Non-pigmented ciliary epithelial cell (primary cell): ENCODE results near the gene TBC1D22A.

Experiments
- DNase-seq: peaks from one replicate; pipeline ENCODE4 v3.0.0-alpha.2; 2010; ENCODE audit warnings: low read depth

Gene TBC1D22A

DNA sequence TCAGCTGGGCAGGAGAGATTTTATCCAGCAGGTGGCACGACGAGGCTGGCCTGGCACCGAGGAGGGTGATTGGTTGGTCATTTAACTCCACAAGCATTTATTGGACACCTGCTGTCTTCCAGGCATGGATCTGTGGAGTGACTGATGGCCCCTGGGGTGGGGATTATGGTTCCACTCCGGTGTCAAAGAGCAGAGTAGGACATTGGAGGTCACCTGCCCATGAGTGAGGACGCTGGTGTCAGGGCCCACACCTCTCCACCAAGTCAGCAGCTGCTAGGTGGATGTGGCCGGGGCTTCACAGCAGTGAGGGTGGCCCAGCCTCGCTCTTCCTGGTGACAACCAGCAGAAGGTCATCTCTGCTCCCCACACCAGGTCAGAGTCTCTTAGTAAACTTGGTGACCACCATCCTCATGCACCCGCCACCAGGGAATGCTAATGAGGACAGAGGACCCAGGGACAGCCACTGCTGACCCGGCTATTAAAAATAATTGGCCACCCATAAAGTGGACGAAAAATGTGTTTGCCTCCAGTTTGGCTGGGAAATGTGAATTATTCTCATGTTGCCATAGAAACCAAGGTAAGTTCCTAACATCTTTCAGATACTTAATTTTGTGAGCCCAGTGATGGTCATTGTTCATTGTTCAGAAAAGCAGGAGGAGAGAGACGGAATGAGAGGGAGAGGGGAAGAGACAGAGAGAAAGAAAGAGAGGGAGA, 428.7 kb downstream of the TBC1D22A start:
- DNase-seq: no peak

DNA sequence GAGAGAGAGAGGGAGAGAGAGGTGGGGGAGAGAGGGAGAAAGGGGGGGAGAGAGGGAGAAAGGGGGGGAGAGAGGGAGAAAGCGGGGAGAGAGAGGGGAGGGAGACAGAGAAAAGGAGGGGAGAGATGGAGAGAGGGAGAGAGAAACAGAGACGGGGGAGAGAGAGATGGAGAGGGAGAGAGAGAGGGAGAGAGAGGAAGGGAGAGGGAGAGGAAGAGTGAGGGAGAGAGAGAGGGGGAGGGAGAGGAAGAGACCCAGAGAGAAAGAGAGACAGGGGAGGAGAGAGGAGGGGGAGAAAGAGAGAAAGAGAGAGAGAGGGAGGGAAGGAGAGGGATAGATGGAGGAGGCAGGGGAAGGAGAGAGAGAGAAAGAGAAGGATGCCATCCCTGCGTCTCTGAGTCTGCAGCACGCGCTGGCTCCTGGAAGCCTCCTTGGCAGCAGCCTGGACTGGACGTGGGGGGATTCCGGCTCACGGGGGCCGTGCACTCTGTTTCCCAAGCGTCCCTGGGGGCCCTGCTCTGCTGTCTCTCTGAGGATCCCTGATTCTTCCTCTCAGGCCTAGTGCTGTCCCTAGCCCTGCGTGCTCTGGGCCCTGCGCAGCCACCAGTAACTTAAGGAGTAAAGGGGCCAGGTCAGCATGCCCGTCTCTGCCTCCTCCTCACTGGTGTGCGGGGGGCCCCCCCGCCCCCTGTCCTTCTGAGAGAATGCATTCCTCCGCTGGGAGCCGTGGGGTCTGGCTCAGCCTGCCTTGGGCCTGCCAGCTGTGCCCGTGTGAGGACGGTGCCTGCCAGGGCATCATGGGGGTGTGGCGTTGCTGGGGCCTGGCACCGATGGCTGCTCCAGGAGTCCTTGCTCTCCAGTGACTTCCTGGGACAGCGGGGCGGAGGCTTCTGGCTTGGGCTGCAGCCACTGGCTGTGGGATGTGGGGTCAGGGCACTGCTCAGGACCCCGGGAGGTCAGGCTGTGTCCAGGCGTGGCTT, 429.5 kb downstream of the TBC1D22A start:
- no peak for DNase-seq

- no peak for DNase-seq
Measured at GRCh38 chr22:47192651-47193437, 430.4 kb downstream of the TBC1D22A start.

- no peak for DNase-seq
Measured at GRCh38 chr22:47193606-47194329, 431.3 kb downstream of the TBC1D22A start.

- no peak for DNase-seq
Measured at GRCh38 chr22:47194476-47195155, 432.2 kb downstream of the TBC1D22A start.

DNA sequence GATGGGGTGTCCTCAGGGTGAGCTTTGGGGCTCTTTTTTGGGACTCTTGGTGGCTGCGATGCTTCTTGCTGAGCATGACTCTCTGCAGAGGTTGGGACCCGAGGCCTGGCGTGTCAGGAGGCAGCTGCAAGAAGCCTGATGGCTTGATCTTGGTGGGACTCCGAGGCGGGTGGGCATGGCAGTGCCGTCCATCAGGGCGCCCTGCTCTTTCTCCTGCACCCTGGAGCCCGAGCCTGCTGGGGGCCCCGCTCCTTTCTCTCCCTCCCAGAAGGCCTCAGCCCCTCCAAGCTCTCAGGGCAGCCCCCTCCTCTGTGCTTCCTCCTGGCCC, 432.7 kb downstream of the TBC1D22A start:
- DNase-seq: no peak

- no peak for DNase-seq
Measured at GRCh38 chr22:47195484-47196165, 433.2 kb downstream of the TBC1D22A start.

GRCh38 chr22:47196166-47196849, 433.9 kb downstream of the TBC1D22A start:
- no peak for DNase-seq

GRCh38 chr22:47196881-47197772, 434.7 kb downstream of the TBC1D22A start:
- no peak for DNase-seq

DNA sequence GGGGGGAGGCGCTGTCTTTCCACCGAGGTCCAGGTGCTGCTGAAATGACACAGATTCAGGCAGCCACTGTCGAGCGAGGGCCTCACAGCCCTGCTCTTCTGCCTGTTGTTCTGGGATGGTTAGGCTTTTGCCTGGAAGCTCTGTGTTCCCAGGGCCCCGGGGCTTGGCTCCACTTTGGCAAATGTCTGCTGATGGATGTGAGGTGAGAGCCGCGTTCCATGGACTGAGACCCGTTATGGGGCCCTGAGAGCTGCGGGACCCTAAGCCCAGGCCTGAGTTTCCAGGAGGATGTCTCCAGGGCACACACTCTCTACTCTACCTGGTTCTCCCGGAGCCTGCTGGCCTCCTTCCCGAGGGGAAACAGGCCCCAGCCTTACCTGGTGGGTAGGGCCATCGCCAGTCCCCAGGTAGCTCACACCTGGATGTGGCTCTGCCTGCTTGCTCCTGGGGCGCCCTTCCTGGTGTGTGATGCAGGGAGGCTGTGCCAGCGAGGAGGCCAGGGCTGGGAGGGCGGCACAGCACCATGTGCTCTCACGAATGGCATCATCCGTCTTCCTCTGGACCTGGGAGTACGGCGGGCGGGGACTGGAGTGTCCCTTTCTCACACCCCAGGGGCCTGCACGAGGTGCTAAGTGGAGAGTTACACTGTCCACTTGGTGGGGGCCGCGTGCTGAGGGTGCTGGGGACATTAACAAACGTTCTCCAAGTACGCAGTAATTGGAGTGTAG, 435.5 kb downstream of the TBC1D22A start:
- DNase-seq: no peak

DNA sequence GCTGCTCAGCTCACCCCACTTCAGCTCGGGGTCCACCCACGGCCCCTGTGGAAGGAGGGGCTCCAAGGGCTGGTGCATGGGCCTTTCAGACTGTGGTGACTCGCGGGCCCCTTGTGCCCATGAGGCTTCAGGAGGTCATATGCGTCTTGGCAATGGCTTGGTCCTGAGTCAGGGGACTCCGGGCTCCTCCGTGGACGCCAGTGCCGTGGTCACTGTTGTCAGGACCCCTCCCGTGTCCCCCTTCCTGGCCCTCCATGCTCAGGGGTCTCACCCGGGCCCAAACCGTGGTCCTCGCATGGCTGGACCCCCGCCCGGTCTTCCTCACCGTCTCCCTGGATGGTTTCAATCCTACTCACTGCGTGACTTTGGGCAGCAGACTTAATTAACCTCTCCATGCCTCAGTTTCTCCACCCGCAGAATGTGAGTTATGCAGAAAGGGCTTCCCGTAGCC, 436.4 kb downstream of the TBC1D22A start:
- no peak for DNase-seq

- no peak for DNase-seq
Measured at GRCh38 chr22:47199261-47199978, 437.0 kb downstream of the TBC1D22A start.

DNA sequence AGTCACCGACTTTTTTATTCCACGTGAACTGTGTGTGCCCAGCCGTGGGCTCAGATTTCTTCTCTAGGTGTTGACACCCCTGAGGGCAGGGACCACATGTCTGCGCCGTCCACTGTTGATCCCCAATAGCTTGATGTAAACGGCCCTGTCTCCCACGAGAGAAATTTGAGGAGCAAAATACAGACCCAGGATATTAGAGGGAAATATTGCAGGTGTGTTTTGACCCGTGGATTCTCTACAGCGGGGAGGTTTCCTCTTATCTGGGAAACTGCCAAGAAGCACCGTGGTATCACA, 437.5 kb downstream of the TBC1D22A start:
- DNase-seq: no peak

GRCh38 chr22:47200273-47201051, 438.0 kb downstream of the TBC1D22A start:
- DNase-seq: no peak

DNA sequence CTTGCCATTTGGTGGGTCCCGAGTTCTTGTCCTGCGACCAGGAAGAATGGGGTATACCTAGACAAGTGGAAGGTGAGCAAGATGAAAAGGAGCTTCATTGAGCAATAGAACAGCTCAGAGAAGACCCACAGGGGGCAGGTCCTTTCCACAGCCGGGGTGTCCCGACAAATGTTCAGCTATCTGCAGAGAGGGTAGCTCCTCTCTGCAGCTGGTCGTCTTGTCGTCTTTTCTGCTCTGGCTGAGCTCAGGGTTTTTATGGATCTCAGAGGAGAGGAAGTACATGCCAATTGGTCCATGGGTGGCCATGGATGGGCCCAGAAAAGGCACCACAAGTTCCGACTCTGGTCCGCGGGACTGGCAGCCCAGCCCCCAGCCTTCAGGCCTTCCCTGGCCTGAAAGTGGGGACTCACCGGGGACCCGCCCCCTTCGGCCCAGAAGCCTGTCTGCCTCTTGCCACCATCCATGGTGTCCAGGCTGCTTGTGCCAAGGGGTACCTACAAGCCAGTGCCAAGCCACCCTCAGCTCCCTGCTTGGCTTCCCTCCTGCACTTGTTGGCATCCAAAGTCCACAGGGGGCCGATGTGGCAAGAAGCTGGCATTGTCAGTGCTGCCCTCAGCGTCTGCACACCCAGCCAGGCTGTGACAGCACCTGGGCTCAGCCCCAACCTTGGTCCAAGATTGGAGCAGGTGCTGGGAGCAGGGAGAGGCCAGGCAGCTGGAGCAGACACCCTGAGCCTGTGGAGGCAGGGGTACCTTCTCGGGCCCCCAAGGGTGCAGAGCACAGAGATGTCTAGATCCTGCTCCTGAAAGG, 438.9 kb downstream of the TBC1D22A start:
- DNase-seq: no peak
